Spleen (tissue), 11 donors: Measurements from ENCODE around the gene LAMC2. TPM values are rescaled to one million over a fixed set of nuclear protein-coding genes. Genes with fewer than 3 reads are reported as not detected.

Experiments used
- DNase-seq: peaks from one replicate; pipeline ENCODE4 v3.0.0-alpha.2; 2020
- H3K27ac ChIP-seq, 8 donors: fragments of 200-600 bp; sonication (generic) in 7 of 8; 1 replicate in 4 of 8; 2 replicates in 4 of 8; pipeline versions ENCODE4 v1.5.0 to v1.8.0; 2016 to 2021; ENCODE audit warnings: inconsistent platforms in 4 of 8, mild to moderate bottlenecking in 4 of 8, moderate library complexity in 1 of 8
- H3K27me3 ChIP-seq, 7 donors: fragments of 200-600 bp; sonication (generic) in 6 of 7; replicated peaks in 1 of 7; 1 replicate in 4 of 7; 2 replicates in 3 of 7; pipeline versions ENCODE4 v1.5.0 to v1.8.0; 2016 to 2021; ENCODE audit warnings: inconsistent platforms in 3 of 7, mild to moderate bottlenecking in 1 of 7
- H3K36me3 ChIP-seq, 6 donors: fragments of 200-600 bp; sonication (generic) in 5 of 6; 1 replicate in 4 of 6; 2 replicates in 2 of 6; pipeline versions ENCODE4 v1.5.0 to v1.8.0; 2016 to 2021; ENCODE audit warnings: inconsistent platforms in 2 of 6
- H3K4me1 ChIP-seq, 6 donors: fragments of 200-600 bp; sonication (generic) in 5 of 6; 1 replicate in 3 of 6; 2 replicates in 3 of 6; pipeline versions ENCODE4 v1.5.0 to v1.8.0; 2016 to 2021; ENCODE audit warnings: inconsistent platforms in 3 of 6
- H3K4me3 ChIP-seq, 8 donors: fragments of 200-600 bp; sonication (generic) in 7 of 8; 1 replicate in 4 of 8; 2 replicates in 4 of 8; pipeline versions ENCODE4 v1.5.0 to v1.8.0; 2016 to 2021; ENCODE audit warnings: inconsistent platforms in 4 of 8, mild to moderate bottlenecking in 4 of 8, moderate library complexity in 2 of 8
- H3K9me3 ChIP-seq, 8 donors: fragments of 200-600 bp; sonication (generic) in 7 of 8; 1 replicate in 4 of 8; 2 replicates in 4 of 8; pipeline versions ENCODE4 v1.5.0 to v1.8.0; 2016 to 2021; ENCODE audit warnings: inconsistent platforms in 4 of 8
- CTCF ChIP-seq, 11 experiments: fragments of 200-600 bp in 7 of 11; fragments of 450-650 bp in 4 of 11; sonication (generic) in 4 of 11; IDR thresholded peaks in 8 of 11; conservative IDR thresholded peaks in 3 of 11; 1 replicate in 7 of 11; 2 replicates in 4 of 11; pipeline versions ENCODE4 v1.4.0 to v1.8.0; 2016 to 2021; ENCODE audit warnings: antibody characterized with exemption in 11 of 11, inconsistent platforms in 4 of 11, mild to moderate bottlenecking in 1 of 11
- POLR2A ChIP-seq, 3 donors: fragments of 450-650 bp; IDR thresholded peaks; one replicate each; pipeline ENCODE4 v1.5.1; 2017; ENCODE audit warnings: antibody characterized with exemption in 3 of 3, mild to moderate bottlenecking in 1 of 3
- POLR2AphosphoS5 ChIP-seq, 3 donors: sonication (generic); formaldehyde crosslinking; IDR thresholded peaks; one replicate each; pipeline ENCODE4 v1.5.1; 2017; ENCODE audit warnings: antibody characterized with exemption in 3 of 3
- WGBS, 5 donors: extraction: QIAGEN DNeasy Blood & Tissue Kit in 3 of 5; methylation state at CpG; one replicate each; pipeline versions ENCODE4 v1.1.5 to v1.1.7; 2013 to 2018; 5-methylcytosine and 5-hydroxymethylcytosine counted together
- intact Hi-C: fragments of 100-400 bp; cut with DNase I; formaldehyde crosslinking; loops from one replicate; pipeline ENCODE4 v1.15.0; 2023; ENCODE audit warnings: low total_unique reads
- polyA plus RNA-seq, 3 donors: library from polyadenylated mRNA; stranded (reverse); fragments of 200-250 nt; gene quantifications; one replicate each; pipeline ENCODE4 v1.2.1, GENCODE V29; 2013
- total RNA-seq, 7 donors: library from RNA; depleted of rRNA in 3 of 7; stranded (reverse); fragments of >200 nt in 3 of 7; fragmentation: NEBNext Ultra II Directional in 4 of 7; extraction: Animal tissue kit (Norgen Biotek cat#: 25700) in 4 of 7; gene quantifications; one replicate each; pipeline versions ENCODE4 v1.1.0 to v1.2.1, GENCODE V29; 2016 to 2021
- donor health status: healthy with polysubstance abuse.
- donor health status: DM: no; HTN: no; CAD: no; lungs with moderate emphysema.
- donor health status: DM: no; HTN: no; CAD: no.
- donor health status: Bipolar disorder and iron deficiency.
- donor health status: healthy.
- donor health status: DM: no; HTN: no; CAD: no.
- donor health status: DM: yes; HTN: yes; CAD: no.

LAMC2 gene
- total and polyA plus RNA-seq, 10 donors: 0.13 to 1.4 (median 0.67) TPM; not detected in 1

DNA sequence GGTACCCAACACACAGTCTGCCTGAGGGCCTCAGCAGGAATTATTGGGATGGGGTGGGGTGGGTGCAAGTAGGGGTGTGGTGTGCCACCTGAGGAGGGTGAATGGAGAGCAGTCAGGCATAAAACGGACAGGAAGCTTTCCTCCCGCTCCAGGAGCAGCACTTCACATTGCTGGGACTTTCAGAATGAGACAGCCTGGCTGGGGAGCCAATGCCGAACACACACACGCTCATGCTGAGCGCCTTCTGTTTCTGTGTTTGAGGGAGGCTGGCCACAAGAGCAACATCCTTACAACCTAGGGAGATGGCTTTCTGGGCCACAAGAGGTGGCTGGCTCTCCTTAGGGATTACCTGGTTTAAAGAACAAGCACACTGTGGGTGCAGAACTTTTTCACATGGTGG lies 98.0 kb downstream of the LAMC2 start:
- DNase-seq: no peak
- H3K27ac ChIP-seq: no peak overlapping the region
- 82 to 94% (median 84%) methylated on average over 5 of the region's 5 CpGs for WGBS, 5 donors

DNA sequence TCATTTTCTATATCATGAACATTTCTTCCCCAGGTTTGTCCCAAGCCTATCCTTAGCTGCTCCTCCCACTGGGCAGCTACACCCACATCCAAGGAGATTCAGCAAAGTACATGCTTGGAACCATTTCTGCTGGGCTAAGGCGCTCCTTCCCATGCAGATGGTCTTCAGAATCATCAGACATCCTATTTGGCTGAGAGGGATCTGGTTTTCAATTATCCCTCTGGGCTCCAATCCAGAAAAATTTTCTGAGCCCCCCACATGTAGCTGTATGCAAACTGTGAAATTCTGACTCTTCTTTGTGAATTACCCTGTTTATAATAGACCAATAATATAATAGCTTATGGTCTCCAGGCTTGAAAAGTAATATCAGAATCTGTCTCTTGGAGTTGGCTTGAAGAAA lies 99.2 kb downstream of the LAMC2 start:
- DNase-seq: no peak
- 86 to 94% (median 93%) methylated on average over 1 of the region's 1 CpG for WGBS, 5 donors
- peaks cover 0 to 22% (median 3%) of the 10 kb centered on the region in 6 donors for H3K4me1 ChIP-seq
- H3K27ac ChIP-seq: no peak overlapping the region
- peaks cover 0 to 11% (median 0%) of the 10 kb centered on the region in 7 donors for H3K27me3 ChIP-seq
- TF ChIP-seq CTCF (IDR thresholded peaks at IDR 0.05 in 8 of 11, conservative IDR thresholded peaks at IDR 0.05 in 3 of 11): no peak
- TF ChIP-seq POLR2A (IDR thresholded peaks at IDR 0.05): no peak
- no peak for TF ChIP-seq POLR2AphosphoS5 (IDR thresholded peaks at IDR 0.05)
- intact Hi-C loops: no loop called here
- no peaks in the 10 kb centered on the region for H3K36me3 ChIP-seq
- H3K4me3 ChIP-seq: no peak overlapping the region
- H3K9me3 ChIP-seq: no peaks in the 10 kb centered on the region

More for the DNA sequence above, 98.0 kb downstream of the LAMC2 start:
- Histone ChIP-seq H3K36me3 (no peaks in the 10 kb centered on the region), H3K27me3 (peaks cover 0 to 11% (median 0%) of the 10 kb centered on the region in 7 donors), H3K4me3 (no peak overlapping the region), H3K9me3 (no peaks in the 10 kb centered on the region), H3K4me1 (peaks cover 0 to 34% (median 3%) of the 10 kb centered on the region in 6 donors)
- intact Hi-C loops: no loop called here
- no peak for TF ChIP-seq POLR2AphosphoS5 (IDR thresholded peaks at IDR 0.05)
- TF ChIP-seq CTCF (IDR thresholded peaks at IDR 0.05 in 8 of 11, conservative IDR thresholded peaks at IDR 0.05 in 3 of 11): no peak
- TF ChIP-seq POLR2A (IDR thresholded peaks at IDR 0.05): no peak

DNA sequence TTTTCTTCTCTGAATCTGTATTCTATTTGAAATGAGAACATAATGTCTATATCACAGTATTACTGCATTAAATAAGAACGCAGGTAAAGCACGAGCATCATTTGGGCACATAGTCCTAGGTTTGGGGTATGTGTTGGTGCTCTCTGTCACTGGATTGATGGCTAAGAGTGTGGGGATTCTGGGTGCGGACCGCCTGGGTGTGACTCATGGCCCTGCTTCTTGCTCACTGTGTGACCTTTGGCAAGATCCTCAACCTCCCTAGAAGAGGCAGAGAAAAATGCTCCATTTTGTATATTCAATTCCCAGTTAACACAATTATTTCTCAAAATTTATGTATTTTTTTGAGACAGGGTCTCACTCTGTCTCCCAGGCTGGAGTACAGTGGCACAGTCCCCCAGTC lies 99.7 kb downstream of the LAMC2 start:
- 62 to 98% (median 77%) methylated on average over 4 of the region's 4 CpGs for WGBS, 5 donors
- TF ChIP-seq CTCF (IDR thresholded peaks at IDR 0.05 in 8 of 11, conservative IDR thresholded peaks at IDR 0.05 in 3 of 11) (no peak), POLR2AphosphoS5 (IDR thresholded peaks at IDR 0.05) (no peak), POLR2A (IDR thresholded peaks at IDR 0.05) (no peak)
- no peak overlapping the region for H3K27ac ChIP-seq
- no peaks in the 10 kb centered on the region for H3K36me3 ChIP-seq
- H3K9me3 ChIP-seq: no peaks in the 10 kb centered on the region
- no peak for DNase-seq
- H3K4me3 ChIP-seq: no peak overlapping the region
- intact Hi-C loops: no loop called here
- peaks cover 0 to 11% (median 0%) of the 10 kb centered on the region in 7 donors for H3K27me3 ChIP-seq
- peaks cover 0 to 18% (median 3%) of the 10 kb centered on the region in 6 donors for H3K4me1 ChIP-seq

GRCh38 chr1:183287191-183287675 lies 101.2 kb downstream of the LAMC2 start:
- H3K27ac ChIP-seq: no peak overlapping the region

More at GRCh38 chr1:183287191-183287675, 101.2 kb downstream of the LAMC2 start:
- intact Hi-C loops: no loop called here
- Histone ChIP-seq H3K36me3 (no peaks in the 10 kb centered on the region), H3K4me1 (peaks cover 0 to 3% (median 0%) of the 10 kb centered on the region in 6 donors), H3K4me3 (no peak overlapping the region), H3K27me3 (peaks cover 0 to 4% (median 0%) of the 10 kb centered on the region in 7 donors), H3K9me3 (no peaks in the 10 kb centered on the region)
- DNase-seq: no peak
- 65 to 77% (median 72%) methylated on average over 2 to 5 of the region's 5 CpGs for WGBS, 5 donors
- TF ChIP-seq CTCF (IDR thresholded peaks at IDR 0.05 in 8 of 11, conservative IDR thresholded peaks at IDR 0.05 in 3 of 11): no peak
- no peak for TF ChIP-seq POLR2AphosphoS5 (IDR thresholded peaks at IDR 0.05)
- TF ChIP-seq POLR2A (IDR thresholded peaks at IDR 0.05): no peak
